NOMO-1 (cell line): ENCODE results near the gene CD99.

Experiments used
- DNase-seq, 2 experiments: peaks; one replicate each; lab custom pipeline; 2025; ENCODE audit not compliant: unreplicated experiment in 2 of 2; lab: John Stamatoyannopoulos, UW

CD99 gene, protein sequence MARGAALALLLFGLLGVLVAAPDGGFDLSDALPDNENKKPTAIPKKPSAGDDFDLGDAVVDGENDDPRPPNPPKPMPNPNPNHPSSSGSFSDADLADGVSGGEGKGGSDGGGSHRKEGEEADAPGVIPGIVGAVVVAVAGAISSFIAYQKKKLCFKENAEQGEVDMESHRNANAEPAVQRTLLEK

DNA sequence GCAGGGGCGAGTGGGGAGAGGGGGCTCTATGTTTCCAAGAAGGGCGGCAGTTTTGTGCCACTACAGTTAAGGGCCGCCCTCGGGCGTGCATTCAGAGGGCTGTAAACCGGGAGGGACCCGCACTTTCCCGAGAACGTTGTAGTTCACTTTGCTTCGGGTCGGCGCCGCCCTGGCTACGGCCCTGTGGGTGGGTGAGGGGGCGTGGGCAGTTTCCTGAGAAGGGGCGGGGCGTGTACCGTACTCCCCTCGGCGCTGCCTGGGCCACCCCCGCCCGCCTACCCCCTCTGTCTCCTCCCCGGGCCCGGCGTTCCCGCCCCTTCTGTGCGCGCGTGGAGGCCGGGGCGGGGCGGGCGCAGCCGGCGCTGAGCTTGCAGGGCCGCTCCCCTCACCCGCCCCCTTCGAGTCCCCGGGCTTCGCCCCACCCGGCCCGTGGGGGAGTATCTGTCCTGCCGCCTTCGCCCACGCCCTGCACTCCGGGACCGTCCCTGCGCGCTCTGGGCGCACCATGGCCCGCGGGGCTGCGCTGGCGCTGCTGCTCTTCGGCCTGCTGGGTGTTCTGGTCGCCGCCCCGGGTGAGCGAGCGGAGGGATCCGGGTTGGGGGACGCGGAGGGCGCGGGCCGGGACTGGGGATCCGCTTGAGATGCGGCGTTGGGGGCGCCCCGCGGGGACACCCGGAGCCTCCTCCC lies at the start of gene CD99:
Gene CD99 (plus strand): TSS at position 440 of the 687 bp plus-strand sequence. CDS start 66 bp downstream, at position 506.
- no peak for DNase-seq

DNA sequence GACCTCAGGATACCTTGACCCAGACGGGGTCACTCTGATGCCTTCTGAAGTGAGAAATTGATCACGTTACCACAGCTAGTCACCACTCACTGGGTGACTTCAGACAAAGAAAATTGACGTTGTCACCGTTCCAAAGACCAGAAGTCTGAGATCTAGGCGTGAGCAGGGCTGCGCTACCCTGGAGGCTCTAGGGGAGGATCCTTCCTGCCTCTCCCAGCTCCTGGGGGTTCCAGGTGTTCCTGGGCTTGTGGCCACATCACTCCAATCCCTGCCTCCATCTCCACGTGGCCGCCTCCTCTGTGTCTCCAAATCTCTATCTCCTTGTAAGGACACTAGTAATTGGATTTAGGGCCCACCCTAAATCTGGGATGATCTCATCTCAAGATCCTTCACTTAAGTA lies 48.9 kb upstream of the CD99 start:
- DNase-seq: no peak

DNA sequence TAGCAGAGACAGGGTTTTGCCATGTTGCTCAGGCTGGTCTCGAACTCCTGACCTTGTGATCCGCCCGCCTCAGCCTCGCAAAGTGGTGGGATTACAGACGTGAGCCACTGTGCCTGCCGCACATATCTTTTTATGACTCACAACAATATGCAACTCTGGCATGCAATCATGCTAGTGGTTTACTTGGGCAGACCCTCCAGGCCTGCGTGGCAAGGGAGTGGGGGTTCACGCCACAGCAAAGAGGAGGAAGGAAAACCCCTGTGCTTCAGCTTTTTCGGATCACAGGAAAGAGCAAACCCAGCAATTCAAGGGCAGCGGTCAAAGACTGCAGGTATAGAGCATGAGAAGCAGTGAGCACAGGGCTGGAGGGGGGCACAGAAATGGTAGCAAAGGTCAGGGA lies 48.3 kb upstream of the CD99 start:
- no peak for DNase-seq

DNA sequence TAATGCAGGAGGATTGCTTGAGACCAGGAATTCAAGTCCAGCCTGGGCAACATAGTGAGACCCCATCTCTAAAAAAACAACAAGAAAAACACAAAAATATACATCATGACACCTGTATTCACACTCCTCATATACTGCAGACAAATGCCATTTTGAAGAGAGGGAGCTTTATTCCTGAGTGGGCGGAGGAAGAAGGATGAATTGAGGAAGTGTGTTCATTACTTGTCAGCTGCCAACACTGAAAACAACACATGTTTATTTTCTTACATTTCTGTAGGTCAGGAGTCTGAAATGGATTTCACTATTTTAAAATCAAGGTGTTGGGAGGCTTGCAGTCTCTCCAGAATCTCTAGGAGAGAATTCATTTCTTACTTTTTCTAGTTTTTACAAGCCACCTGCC lies 47.2 kb upstream of the CD99 start:
- no peak for DNase-seq

DNA sequence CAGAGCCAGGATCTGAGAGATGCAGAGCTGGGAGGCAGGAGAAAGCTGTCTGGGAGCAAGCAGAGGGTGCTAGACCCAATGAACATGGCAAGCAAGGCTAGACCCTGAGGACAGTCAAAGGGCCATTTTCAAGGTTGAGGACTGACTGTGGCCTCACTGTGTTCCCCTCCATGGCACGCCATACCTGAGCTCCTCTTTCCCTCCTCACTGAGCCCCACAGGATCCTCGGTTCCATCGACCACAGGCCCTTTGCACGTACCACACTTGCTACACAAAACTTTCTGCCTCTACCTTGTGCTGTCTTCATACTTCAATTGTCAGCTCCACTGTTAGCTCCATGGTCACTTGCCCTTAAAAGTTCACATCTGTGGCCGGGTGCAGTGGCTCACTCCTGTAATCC lies 45.5 kb upstream of the CD99 start:
- no peak for DNase-seq

DNA sequence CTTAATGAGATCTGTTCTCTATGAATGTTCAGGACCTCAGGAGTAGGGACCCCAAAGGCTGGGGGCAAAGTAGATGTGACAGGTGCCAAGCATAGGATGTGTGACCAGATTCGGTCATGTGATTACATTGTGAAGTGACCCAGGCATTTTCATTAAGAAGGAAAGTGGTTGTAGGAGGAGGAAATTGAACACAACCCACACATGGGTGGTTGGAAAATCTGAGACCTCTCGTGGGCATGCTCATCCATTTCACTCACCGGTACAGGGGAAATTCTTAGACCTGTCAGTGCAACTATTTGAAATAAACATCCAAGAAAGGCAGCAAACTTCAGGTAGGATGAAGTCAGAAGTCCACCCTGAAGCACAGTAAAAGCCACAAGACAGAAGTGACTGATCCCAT lies 43.5 kb upstream of the CD99 start:
- no peak for DNase-seq

DNA sequence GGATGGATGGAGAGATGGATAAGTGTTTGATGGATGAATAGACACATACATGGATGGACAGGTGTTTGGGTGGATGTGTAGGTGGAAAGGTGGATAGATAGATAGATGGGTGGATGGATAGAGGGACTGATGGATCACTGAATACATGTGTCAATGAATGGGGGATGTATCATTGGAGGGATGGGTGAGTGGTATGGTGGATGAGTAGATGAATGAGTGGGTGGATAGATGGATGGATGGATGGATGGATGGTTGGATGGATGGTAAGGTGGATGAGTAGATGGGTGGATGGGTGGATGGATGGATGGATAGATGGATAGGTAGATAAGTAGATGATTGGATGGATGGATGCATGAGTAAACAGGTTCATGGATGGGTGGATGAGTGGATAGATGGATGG lies 41.1 kb upstream of the CD99 start:
- no peak for DNase-seq

DNA sequence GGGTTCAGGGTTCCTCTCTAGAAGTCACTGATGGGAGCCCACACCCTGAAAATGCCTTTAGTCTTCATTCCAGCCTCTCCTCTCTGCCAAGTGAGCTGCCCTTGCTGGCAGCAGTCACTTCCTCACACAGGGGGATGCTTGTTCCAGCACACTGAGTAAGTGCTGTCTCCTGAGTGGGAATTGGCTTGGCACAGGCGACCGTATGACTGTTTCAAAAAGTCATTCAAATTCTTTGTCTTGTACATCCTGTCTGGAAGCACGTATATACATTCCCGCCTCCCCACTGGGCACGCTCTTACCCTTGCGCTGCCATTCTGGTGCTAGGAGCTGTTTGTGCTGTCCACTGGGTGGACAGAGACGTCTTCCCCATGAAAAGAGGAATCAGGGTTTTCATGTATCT lies 40.2 kb upstream of the CD99 start:
- no peak for DNase-seq

DNA sequence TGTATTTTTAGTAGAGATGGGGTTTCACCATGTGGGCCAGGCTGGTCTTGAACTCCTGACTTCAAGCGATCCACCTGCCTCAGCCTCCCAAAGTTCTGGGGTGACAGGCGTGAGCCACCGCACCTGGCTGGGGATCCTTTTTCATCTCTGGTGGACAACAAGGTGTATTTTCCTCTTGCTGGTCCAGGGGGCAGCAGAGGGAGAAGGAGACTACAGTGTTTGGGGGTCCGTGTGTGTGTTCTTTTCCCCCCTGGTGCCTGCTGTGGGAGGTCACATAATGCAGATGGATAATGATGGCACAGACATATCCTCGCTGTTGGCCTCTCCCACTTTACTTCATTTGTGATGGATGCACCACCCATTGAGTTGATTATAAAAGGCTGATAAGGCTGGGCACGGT lies 39.0 kb upstream of the CD99 start:
- no peak for DNase-seq

DNA sequence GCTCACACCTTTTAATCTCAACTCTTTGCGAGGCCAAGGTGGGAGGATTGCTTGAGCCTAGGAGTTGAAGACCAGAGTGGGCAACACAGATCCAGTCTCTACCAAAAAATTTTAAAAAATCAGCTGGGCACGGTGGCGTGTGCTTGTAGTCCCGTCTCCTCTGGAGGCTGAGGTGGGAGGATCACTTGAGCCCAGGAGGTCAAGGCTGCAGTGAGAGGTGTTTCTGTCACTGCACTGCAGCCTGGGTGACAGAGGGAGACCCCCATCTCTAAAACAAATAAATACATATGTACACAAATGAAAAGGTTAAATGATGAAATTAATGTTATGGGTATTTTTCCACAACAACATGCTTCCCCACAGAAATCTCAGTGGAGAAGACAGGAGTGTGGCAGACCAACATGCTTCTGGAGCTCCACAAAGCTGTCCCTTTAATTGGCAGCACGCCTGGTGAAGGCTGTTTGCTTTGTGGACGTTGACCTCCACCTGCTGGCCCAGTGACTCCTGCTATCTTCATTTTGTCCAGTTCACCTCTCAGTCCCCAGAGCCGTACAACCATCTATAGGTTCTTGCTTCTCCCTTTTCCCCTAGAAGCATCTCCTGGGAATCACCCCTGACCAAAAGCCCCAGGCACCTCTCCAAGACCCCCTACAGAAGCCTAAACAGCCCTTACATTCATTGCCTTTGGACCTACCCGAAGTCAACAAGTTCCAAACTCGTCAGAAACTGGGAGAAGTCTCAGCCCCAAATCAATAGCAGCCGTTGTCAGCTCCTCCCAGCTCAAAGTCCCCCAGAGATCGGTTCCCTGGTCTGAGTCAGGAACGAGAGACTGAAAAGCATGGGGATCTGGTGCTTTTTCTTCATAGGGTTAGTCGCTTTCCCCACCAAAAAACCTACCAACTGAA lies 36.4 kb upstream of the CD99 start:
- DNase-seq: no peak

DNA sequence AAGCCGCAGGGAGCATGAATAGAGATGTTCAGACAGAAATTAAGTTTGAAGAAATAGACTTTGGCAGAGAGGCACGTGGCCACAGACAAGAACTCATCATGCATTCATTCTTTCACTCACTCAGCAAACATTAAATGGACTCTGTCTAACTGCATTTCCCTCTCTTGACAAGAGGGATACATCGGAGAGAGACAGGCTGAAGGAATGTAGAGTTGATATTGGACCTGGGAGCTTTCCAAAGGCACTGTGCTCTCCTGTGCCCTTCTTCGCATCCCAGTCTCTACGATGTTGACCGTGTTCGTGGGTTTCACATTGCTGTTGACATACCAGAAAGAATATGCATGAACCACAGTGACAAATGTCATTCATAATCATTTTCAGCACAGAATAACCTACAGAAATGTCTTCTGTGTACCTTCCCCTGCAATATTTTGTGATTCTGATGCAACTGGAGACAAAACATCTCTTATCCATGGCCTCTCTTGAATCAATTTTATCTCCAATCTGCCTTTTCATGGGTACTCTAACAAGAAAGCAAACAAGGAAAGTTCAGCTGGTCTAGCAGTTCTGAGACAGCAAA lies 34.7 kb upstream of the CD99 start:
- no peak for DNase-seq

DNA sequence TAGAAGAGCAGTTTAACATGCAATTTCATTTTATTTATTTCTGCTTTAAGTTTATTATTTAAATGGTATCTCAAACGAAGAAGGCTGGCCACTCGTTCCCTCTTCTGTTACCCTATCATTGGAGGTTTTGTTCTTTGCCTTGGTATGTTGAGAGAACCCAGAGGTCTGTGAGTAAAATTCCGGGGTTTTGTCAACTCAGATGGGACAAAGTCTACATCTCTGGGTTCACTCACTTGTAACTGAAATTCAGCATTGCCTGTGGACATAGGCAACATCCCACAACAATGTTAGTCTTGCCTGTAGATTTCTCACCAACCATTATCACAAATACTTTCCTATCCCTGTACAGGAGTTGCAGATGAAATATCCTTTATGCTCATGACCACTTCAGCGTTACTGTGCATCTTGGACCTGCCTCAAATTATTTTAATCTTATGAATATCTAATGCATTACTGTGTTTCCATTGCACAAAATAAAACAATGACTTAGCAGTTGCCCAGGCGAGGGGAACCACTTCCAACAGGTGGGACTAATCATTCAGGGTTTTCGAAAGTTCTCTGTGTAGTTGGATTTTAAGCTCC lies 33.5 kb upstream of the CD99 start:
- no peak for DNase-seq

DNA sequence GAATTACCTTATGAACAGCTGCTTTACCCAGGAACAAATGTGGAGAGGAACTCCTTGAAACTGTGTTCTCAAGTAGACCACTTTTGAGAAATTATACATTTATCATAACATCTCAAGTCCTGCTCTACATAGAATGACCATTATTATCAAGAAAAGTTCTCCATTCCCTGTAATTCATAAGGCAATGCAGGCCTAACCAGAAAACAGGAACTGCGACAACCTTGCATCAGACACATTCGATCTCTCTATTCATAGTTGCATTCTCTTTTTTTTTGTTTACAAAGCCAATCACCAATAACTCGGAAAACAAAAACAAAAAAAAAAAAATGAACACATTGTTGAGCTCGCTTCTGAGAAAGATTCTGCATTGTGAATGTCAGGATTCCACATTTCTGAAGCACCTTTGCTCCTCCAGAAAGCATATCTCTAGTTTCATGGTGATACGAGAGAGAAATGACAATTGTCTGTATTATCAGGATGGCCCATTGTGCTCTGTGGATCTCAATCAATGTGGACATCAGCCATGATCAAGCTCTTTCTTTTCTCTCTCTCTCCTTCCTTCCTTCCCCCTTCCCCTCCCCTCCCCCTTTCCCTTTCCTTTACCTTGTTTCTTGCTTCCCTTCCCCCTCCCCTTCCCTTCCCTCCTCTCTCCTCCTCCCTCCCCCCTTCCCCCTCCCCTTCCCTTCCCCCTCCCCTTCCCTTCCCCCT lies 32.4 kb upstream of the CD99 start:
- DNase-seq: no peak

DNA sequence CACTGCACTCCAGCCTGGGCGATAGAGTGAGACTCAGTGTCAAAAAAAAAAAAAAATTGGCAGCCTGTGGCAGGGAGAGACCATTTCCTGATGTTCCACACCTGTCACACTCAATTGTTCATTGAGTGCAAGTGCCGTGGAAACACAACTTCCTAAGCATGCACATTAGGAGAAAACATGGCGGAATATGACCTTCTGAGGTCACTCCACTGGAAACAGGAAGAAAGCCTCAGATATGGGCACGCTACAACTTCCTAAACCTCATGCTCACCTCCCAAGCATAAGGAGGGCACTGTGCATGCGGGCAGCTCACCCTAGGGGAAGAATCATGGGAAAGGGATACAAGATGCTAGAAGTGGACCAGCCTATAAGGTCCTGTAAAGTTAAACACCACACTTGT lies 28.5 kb upstream of the CD99 start:
- no peak for DNase-seq

DNA sequence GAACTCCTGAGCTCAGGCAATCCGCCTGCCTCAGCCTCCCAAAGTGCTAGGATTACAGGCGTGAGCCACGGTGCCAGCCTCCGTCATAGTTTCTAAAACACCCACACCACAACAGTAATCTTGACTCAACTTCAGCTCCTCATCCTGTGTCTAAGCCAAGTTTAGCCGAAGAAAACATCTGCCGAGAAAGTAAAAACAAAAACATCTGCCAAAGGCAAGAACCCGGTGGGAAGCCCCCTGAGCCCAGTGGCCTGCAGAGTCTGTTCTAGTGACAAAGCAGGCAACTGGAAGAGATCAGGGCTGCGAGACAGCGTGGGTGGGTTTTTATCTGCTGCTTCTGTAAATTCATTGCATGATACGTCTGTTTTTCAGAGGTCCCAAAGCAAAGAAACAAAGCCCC lies 26.6 kb upstream of the CD99 start:
- no peak for DNase-seq

DNA sequence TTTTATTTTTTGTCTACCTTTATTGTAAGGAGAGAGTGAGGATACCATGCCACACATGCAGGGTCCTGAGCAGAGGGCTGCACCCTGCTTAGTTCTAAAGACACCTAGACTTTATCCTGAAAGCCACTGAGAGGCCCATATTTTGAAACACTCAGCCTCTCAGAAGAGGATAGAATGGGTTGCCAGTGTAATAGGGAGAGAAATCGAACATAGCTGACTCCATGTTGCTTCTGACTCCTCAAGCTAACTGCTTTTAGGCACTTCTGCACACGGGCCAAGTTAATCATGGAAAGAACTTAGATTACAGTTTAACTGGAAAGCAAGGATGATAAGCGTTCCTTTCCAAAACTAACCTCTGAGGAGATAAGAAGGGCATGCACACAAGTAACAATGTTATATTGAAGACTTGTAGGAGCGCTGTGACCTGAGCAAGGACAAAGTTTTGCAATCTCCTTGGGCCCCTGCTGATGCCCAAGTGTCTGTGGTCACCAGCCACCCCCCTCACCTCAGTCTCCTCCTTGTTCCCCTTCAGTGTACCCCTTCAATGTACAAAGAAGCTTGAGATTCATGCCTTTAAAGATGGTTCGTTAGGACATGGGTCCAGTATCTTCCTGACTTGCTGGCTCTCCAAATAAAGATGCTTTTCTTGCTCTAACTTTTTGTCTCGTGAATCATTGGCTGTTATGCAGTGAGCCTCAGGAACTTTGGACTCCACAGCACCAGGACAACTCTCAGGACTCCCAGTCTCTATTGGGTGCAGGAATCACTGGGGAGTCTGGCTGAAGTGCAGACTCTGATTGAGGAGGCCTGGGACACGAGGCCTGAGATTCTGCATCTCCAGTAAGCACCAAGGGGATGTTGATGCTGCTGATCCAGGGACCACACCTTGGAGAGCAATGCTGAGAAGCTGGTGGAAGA lies 25.4 kb upstream of the CD99 start:
- no peak for DNase-seq

DNA sequence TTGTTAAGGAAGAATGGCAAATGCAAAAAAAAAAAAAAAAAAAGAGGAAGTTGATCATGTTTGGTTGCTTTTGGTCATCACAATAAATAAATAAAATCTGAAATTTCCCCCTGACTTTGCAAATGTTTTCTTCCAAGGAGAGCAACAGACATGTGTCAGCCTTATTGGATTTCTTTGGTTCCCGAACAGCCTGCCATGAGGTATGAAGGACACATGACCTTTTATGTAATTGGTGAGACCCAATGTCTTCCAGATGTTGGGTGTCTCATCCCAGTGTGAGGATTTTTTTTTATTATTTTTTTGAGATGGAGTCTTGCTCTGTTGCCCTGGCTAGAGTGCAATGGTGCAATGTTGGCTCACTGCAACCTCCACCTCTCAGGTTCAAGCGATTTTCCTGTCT lies 24.6 kb upstream of the CD99 start:
- DNase-seq: no peak

DNA sequence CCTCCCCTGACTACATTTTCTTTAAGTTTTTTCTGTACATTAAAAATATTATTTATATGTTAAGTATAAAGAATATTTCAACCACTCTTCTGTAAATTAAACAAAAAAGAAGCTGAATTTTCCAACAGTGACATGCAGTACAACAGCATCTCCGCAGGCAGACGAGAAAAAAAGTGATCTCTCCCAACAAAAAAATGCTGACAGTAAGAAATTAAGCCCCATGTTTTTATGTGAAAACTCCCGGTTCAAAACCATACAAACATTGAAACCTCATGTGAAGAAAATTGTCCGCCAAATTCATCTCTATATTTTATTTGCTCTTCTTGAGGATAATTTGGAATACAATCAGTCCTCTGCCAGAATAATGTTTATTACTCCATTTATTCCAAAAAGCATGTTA lies 20.1 kb upstream of the CD99 start:
- DNase-seq: no peak

DNA sequence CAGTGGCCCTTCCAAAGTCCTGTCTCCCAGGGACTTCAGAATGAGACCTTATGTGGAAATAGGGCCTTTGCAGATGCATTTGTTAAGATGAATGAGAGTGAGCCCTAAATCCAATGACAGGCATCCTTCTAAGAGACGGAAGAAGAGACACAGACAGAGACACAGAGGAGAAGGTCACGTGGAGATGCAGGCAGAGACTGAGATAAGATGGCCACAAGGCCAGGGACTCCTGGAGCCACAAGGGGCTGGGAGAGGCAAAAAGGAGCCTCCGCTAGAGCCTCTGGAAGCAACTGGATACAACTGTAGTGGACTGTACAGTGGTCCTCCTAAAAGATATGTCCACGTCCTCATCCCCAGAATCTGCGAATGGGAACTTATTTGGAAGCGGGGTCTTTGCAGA lies 19.0 kb upstream of the CD99 start:
- DNase-seq: no peak

DNA sequence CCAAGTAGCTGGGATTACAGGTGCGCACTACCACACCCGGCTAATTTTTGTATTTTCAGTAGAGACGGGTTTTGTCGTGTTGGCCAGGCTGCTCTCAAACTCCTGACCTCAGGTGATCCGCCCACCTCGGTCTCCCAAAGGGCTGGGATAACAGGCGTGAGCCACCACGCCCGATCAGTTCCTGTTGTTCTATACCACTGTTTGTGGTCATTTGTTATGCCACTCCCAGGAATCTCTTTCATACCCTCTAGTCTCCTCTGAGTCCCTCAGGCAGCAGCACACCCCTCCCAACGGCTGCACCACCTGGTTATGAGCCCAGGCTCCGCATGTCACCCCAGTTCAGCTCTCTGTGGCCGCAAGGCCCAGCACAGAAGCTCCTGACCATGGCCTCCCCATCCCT lies 17.5 kb upstream of the CD99 start:
- no peak for DNase-seq
